Testis (tissue), 2 donors: ENCODE measurements around the gene HAT1.

Experiments
- POLR2A ChIP-seq: fragments of 450-650 bp; IDR thresholded peaks from one replicate; pipeline ENCODE4 v1.6.1; 2017; ENCODE audit warnings: antibody characterized with exemption, mild to moderate bottlenecking, moderate library complexity
- TF ChIP-seq, protein P1 (sequence below), 3 experiments: fragments of 450-650 bp in 2 of 3; fragments of 200-600 bp in 1 of 3; sonication (generic) in 1 of 3; IDR thresholded peaks; one replicate each; pipeline ENCODE4 v1.5.1; 2016 to 2019; ENCODE audit warnings: antibody characterized with exemption in 3 of 3, mild to moderate bottlenecking in 2 of 3, moderate library complexity in 1 of 3

DNA sequence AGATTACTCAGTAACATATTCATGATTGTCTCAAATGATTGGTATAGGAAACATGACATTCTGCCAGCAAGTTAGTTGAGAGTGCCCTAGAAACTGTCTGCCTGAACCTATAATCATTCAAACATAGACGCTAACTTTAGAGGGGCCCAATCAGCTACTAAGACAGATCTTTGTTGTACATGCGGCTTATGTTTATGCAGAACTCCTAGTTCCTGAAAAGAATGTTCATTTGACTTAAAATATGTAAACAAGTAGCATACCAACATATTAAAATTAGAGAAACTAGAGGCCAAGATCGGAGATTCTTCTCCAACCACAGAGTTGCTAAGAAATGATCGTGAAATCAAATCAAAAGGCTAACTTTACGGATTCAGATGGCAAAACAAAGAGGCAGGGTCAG is 73.3 kb downstream of the HAT1 start:
- TF ChIP-seq, protein P1, sequence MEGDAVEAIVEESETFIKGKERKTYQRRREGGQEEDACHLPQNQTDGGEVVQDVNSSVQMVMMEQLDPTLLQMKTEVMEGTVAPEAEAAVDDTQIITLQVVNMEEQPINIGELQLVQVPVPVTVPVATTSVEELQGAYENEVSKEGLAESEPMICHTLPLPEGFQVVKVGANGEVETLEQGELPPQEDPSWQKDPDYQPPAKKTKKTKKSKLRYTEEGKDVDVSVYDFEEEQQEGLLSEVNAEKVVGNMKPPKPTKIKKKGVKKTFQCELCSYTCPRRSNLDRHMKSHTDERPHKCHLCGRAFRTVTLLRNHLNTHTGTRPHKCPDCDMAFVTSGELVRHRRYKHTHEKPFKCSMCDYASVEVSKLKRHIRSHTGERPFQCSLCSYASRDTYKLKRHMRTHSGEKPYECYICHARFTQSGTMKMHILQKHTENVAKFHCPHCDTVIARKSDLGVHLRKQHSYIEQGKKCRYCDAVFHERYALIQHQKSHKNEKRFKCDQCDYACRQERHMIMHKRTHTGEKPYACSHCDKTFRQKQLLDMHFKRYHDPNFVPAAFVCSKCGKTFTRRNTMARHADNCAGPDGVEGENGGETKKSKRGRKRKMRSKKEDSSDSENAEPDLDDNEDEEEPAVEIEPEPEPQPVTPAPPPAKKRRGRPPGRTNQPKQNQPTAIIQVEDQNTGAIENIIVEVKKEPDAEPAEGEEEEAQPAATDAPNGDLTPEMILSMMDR (IDR thresholded peaks at IDR 0.05): no peak
- no peak for TF ChIP-seq POLR2A
